ENCODE data around the gene RAD23B.

The RAD23B gene

DNA sequence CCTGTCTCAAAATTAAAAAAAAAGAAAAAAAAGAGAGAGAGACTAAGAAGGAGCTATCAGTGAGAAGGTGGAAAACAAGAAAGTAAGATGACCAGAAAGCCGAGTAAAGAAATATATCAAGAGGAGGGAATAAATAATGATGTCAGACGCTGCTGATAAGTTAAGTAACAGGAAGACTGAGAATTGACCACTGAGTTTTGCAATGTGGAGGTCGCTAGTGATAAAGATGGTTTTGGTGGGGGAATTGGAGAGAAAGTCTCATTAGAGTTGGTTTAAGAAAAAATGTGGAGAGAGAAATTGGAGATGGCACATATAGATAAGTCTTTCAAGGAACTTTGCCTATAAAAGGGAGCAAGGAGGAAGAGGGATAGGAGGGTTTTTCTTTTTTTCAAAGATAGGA lies 91.9 kb downstream of the RAD23B start:
- no peak for DNase-seq (ENCODE audit: low read depth, low spot score)

DNA sequence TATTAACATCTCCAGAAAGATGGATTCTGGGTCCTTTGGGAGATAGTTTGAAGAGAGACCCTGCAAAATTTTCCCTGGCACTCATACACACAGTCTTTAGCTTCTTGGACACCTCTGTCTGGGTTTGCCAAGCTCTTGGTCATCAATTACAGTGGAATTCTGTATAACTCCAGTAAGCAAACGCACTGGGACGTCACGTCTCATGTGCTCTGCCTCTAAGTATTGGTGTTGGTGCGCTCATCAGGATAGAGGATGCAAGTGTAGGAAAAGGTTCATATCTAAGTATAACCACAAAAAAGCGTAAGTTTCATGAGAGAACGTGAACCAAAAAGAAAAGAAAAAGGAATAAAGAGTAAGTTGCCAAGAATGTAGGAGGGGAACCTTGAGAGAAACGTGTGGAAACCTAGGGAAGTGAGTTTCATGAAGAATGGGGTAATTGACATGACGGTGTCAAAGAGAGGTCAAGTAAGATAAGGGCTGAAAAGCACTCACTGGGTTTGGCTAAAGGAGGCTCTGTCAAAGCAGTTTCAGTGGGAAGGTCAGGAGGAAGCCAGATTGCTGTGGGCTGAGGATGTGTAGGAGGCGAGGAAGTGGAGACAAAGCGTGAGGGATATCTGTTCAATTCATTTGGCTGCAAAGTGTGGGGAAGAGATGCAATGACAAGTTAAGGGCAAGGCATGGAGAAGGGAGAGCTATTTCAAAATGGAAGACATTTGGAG lies 92.7 kb downstream of the RAD23B start:
- no peak for DNase-seq (ENCODE audit: low read depth, low spot score)

DNA sequence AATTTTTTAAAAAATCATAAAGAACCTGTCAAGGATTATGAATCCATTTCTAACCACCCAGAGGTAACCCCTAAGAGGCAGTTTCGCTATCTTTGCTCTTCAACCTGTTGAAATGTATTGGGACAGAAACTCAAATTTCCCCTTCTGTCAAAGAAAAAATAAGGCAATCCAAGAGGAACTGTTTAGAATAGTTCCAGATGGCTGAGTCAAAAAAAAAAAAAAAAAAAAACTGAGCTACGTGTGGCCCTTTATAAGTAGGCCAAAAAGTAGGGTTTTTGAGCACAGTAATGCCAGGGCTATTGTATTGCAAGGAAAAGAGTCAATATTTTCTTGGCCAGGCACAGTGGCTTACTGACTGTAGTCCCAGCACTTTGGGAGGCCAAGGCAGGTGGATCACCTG lies 94.9 kb downstream of the RAD23B start:
- no peak for DNase-seq (ENCODE audit: low read depth, low spot score)
